ENCODE results near the gene ESRRB. TPM values are rescaled to one million over a fixed set of nuclear protein-coding genes. Genes with fewer than 3 reads are reported as not detected.

ESRRB gene
- 0.05 and 0.25 TPM in 2 replicates for total RNA-seq

DNA sequence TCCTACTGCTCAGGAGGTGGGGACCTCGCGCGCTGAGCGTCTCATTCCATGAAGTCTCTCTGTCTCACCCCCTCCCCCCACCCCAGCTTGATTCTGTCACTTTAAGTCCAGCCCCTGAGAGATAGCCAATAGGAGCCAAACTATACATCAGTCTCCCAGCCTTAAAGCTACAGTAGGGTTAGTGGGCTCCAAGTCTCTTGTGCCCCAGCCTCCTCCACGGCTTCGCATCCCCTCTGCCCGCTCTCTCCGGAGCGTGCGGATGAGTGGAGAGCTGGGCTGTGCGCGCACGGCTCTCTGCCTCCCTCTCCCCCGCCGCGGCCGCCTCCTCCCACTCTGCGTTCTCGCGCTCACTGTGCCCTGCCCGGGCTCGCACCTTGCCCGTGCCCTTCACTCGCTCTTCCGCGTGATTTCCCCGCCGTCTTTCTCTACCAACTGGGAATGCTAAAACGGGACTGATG lies at the start of gene ESRRB:
ESRRB (plus strand) TSS at position 191 of the 458 bp plus-strand sequence; CDS start at position 456, 265 bp downstream.
- intact Hi-C loops (cut with micrococcal nuclease), result no loop called here

DNA sequence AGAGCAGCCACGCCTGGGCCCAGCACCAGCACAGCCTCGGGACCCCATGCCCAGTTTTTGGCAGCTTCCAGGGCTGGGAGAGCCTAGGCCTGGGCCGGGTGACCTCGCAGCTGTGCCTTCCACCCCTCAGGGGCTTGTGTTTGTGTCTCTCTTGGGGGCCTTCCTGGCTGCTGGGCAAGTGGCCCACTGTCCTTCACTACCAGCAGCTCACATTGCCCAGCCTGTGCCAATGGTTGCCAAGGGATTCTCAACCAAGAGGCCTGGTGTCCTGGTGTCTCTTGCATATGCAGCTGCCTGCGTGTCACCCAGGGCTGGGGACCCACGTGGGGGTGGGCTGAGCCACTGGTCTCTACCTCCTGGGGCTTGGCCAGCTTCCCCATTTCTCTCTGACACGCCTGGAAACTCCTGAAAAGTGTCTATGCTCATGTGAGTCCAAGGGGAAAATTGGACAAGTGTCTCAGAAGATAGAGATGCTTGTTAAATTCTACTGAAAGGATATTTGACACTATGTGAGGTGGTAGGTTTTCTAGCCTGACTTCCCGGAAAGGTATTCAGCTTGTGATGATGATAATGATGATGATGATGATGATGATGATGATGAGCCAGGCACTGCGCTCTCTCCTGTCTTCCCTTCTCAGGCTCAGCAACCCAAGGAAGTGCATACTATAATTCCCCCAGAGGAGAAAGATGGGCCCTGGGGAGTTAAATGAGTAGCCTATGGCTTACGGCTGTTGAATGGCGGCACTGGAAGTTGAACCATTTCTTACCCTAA lies 48.8 kb upstream of the ESRRB start:
- intact Hi-C loops (cut with micrococcal nuclease), result no loop called here

DNA sequence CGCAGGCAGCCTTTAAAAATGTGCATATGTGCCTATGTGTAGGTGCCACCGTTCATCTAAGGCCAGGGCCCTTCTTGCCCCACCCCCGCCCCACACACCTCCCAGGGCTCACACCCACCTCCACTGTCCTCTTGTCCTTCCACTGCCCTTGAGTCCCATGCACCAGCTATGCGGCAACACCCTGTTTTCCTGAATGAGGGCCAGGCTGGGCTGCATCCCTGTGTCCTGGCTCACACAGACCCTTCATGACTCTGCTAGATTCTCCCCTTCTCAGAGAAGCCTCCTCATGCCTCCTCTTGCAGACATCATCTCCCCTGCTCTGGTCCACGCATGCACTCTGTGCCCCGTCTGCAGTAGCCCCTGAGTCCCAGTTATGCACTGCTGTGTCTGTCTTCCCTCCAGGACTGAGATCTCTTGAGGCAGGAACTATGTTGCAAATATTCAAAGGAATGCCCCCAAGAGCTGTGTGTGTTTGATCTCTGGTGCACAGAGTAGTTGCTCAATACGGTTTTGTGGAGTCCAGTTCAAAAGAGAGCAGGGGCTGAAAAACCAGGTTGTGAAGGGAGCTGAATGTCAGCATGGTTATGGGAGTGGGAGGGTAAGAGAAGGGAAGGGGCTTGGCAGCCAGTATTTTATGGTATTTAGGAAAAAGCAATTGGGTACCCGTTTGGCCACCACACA lies 47.3 kb upstream of the ESRRB start:
- intact Hi-C loops (cut with micrococcal nuclease), result no loop called here

DNA sequence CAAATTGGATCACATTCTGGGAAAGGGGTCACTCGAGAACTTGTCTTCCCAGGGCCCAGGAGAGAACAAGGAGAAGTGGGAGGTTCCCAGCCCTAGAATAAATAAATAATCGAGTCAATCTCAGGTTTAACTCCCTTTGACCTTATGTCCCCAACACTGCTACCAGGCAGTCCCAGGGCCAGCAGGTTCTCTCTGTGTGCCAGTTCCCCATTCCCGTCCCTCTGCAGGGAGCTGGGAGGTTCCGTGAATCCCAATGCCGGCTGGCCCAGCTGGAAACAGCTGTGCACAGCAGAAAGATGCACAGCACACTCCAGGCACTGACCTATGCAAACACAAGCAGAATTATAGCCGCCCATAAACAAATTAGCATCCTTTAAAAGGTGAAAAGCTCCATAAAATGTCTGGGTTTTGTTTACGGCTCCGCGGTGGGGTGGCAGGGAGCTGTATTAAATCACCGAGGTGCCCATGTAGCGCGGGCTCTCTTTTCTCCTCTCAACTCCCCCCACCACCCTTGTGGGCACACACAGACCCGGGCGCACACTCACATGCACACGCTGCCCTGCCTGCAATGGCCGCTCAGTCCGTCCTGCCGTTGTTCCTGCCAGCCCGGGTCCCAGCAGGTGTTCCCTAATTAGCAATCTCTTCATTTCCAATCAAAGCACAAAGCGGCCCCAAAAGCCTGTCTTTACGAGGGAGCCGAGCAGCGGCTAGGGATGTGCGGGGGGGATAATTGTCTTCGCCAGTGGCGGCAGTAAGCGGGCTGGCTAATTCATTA lies 46.6 kb upstream of the ESRRB start:
- intact Hi-C loops (cut with micrococcal nuclease), result no loop called here

DNA sequence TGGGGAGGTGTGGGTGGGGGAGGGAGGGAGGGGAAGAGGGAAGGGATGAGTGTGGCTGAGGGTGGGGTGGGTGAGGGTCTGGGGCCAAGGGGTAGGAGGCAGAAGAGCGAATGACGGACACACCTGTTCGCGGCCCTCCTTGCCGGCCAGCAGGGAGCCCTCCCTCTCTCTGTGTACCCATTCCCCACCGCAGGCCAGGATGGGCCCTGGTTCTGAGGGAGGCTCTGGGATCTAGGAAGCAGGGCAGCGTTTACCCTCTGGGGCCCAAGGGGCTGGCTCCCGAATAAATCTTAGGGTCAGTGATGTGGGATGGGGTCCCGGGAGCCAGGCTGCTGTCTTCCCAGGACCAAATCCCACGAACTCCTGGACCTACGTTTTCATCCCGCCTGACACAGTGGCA lies 46.0 kb upstream of the ESRRB start:
- intact Hi-C loops (cut with micrococcal nuclease), result no loop called here

DNA sequence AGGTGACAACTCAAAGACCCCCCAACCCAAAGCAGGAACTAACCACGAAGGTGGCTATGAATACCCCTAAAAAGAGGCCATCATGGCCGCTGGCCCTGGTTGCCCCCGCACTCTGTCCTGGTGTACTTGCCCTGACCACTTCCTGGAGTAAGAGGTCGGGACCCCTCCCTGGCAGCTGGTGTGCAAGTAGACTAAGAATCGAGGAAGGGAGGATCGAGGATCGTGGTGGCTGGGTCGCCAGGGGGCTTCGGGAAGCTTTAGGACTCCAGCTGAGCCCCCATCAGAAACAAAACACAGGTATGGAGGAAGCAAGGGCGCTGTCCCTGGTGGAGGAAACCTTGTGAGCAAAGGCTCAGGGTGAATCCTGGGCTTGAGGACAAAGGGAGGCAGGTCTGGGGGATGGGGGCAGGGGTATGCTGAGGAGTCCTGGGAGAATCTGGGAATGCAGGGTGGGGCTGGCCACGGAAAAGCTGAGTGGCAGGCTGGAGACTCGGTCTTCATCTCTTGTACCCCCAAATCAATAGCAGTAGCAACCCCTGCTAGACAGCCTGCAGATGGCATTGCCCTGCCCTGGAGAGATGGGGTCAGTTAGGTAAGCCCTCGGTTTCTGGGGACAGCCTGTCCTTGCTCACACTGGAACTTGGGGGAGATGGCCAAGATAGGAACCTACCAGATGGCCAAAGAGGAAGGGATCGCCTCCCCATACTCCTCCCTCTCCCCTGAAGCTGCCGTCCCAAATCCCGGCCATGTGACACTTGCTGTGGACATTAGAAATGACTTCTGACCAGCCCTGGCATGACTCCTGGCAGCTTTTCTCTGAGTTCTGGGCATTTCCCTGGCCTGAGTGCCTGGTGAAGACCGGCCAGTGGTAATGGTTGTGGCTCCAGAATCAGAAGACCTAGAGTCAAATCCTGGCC lies 45.3 kb upstream of the ESRRB start:
- intact Hi-C loops (cut with micrococcal nuclease), result no loop called here

DNA sequence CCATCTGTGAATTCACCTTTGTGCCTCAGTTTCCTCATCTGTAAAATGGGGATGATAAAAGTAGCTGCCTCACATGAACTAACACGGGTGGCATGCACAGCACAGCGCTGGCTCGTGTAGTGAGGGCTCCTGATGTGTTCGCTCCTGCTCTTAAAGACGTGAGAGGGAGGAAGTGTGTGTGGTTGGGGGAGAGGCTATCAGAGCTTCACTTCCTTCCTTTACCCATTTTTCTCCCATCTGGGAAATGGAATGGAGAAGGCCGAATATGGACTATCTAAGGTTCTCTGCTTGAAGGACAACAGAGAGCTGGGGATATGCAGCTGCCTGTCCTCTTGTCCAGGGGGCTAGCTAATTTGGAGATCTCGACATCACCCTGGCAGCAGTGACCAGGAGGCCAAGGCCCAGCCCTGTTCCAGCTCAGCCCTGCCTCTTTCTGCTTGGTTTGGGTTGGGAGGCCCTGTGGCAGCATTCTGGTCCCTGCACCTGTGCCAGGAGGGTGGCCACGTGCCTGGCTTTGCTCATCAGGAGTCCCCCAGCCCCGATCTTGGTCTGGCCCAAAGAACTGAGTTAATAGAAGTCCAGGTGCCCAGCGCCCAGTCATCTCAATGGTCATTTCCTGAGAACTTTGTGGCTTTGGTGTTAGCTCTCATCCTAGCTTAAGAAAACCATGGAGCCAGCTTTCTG lies 44.5 kb upstream of the ESRRB start:
- intact Hi-C loops (cut with micrococcal nuclease), result no loop called here

DNA sequence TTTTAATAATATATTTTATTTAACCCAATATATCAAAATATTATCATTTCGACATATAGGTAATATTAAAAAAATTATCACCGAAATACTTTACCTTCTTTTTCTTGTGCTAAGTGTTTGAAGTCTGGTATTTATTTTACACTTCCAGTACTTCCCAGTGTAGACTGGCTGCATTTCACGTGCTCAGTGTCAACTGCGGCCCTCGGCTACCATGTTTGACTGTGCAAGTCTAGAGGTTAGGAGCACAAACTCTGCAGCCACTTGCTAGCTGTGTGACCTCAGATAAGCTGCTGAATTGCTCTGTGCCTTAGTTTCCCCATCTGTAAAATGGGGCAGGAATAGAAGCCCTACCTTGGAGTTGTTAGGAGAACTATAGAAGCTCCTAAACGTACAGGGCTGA lies 42.3 kb upstream of the ESRRB start:
- intact Hi-C loops (cut with micrococcal nuclease), result no loop called here

DNA sequence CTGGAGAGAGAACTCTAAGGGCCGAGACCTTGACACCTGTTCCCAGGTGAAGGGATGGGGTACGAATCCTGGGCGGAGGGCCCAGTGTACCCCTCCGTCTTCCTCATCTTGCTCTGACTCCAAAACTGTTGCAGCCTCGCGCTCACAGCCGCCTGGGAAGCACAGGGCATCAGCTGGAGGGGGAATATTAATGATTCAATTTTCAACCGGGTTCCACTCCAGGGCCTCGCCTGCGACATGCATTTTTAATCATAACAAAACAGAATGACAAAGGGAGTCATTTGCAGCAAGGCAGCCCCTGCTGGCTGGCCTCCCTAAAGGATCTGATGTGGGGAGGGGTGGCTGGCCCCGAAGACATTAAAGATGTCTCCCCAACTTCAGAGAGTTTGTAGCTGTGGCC lies 41.6 kb upstream of the ESRRB start:
- intact Hi-C loops (cut with micrococcal nuclease), result no loop called here

DNA sequence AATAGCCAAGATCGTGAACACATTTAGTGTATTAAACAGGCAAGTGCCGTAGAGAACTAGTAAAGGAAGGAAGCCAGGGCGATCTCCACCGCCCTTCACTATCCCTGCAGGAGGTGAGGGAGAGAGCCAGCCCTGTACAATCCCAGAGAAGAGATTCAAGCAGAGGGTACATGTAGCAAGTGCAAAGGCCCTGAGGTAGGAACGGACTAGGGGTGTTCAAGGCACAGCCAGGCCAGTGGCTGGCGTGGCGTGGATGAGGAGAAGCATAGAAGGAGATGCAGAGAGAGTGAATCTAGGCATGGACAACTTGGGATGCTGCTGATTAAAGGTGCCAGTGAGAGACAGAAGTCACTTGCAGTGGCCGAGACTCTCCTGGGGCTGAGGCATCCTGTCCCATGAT lies 39.1 kb upstream of the ESRRB start:
- intact Hi-C loops (cut with micrococcal nuclease), result no loop called here

DNA sequence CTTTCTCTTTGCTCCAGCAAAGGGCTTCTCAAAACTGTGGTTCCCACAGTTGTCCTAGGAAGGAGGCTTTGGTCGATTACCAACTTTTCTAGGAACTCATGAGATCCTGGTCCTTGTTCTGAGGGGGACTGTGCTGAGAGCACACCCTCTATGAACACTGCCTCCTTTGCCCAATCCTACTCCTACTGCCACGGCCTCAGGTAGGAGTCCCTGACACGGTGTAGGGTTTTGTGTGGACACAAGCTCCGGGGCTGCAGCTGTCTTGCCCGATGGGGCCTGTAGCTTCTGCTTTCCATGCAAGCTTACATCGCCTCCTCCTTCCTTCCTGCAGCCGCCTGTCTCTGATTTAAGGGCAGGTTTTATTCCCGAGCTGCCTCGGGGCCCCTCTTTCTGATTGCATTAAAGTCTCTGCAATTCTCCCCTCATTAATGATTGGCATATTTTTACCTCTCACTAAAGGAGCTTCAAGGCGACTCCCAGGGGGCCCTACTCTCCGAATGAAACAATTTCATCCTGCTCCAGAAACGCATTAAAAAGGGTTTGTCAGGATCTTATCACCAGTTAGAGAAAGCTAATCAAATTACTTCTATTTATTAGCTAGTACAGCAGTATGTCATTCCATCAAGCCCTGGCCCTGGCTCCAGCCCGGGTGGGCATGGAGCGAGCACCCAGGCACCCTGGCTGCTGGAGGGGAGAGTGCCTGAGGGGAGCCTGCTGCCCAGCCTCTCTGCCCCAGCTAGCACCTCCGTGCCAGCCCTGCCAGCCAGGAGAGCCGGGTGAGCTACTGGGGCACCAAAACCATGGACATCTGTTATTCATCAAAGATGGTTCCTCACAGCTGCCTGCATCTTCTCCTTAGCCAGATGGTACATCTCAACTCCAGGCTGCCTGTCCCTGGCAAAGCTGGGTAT lies 38.0 kb upstream of the ESRRB start:
- intact Hi-C loops (cut with micrococcal nuclease), result no loop called here

DNA sequence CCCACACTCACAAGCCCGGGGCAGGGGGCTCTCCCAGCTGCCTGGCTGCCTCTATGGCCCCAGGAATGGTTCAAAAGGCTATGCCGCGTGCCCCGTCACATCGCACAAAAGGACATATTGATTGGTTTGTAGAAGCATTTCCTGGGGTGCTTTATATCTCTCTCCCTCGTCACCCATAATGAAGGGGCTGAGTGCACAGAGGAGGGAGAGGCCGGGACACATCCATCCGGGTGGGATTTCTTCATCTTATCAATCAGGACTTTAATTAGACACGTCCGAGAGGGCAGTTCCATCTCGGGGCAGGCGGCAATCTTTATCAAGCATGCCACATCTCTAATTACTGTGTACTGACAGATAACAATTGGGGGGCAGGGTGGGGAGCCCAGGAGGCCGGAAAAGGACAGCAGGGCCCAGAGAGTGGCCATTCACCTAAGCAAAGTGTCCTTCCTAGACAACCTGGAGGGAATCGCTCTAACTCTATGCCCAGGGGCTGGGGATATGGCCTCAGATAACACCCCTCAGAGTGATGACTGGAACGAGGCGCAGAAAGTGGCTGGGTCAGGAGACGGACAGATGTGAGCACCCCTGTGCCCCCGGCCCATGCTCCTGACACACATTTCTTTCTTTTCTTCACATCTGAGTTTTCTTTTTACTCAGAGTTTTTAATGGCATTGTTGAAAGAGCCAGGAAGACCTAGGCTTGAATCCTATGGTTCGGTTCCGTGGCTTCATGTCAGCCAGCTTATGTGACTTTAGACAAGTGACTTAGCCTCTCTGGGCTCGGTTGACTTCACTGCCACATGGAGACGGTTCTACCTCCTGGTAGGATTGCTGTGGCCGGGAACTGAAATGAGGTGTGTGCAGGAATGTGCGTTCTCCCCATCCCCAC lies 36.0 kb upstream of the ESRRB start:
- intact Hi-C loops (cut with micrococcal nuclease), result no loop called here

DNA sequence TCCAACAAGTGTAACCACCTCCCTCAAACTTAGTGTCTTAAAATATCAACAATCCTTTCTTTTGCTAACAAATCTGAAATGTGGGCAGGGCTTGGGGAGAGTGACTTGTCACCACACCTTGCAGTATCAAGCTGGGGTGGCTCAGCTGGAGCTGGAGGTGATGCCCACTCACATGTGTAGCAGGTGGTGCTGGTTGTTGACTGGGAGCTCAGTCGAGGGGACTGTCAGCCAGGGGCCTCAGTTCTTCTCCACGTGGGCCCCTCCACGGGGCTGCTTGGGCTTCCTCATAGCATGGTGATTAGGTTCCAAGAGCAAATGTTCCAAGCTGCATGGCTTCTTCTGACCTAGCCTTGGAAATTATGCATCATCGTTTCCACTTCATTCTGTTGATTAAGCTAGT lies 32.6 kb upstream of the ESRRB start:
- intact Hi-C loops (cut with micrococcal nuclease), result no loop called here

DNA sequence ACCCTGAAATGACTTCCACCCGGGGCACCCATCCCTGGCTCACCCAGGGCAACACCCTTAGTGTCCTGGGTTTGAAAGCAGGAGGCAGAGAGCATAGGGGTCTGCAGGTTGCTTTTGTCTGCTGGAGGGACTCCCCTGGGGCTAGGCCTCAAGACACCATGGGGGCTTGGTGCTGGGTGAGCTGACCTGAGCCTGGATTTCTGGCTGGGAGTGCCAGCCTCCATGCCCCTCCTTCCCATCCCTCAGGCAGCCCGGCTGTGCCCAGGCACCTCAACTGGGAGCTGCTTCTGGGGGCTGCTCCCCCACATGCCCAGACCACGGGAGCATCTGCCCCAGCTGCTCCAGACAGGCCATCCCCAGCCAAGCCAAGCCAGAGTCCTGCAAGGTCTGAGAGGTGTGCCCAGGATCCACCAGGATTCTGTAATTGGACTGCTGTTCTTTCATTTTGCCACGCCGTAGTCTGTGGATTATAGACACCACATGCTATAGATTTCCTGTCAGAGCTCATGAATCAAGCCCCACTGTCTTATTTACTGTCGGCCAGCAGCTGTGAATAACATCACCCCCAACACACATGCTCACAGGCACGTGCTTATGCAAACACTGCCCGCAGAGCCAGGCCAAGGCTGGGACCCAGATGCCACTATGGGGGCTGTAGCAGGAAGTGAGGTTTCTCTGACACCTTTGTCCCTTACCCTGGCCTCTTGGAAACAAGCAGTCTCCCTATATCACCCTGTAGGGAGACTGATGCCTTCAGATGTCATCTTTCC lies 29.4 kb upstream of the ESRRB start:
- intact Hi-C loops (cut with micrococcal nuclease), result no loop called here

DNA sequence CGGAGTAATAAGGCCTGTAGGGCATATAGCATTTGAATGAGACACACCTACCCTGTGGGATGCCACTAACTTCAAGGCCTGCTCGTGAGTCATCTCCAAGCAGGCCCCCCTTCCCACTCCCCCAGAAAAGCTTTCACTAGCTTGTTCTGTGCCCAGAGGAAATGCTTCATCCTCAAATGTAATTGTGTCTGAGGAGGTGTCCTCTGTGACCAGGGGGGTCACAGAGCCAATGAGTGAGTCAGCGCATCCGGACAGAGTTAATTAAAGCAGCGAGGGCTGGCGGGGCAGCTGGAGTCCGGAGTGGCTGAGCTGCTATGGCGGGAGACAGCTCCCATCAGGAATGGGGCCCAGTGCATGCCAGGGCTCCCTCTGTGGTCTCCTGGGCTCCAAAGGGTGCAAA lies 27.0 kb upstream of the ESRRB start:
- intact Hi-C loops (cut with micrococcal nuclease), result no loop called here

DNA sequence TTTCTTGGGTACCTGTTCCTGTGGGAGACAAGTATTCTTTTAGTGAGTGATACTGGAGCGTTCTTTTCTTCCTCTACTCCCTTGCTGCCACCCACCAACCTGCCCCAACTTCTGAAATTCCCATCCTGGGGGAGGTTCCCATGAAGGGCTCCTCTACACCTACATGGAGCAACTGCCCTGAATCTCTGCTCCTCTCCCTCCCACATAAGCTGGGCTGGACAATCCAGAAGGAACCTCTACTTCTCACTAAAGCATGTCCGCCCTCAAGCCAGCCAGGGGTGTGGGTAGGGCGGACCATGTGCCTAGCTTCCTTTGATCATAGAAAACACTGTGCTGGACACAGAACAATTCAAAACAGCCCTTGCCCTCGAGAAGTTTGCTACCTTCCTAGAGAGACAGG lies 25.9 kb upstream of the ESRRB start:
- intact Hi-C loops (cut with micrococcal nuclease), result no loop called here

DNA sequence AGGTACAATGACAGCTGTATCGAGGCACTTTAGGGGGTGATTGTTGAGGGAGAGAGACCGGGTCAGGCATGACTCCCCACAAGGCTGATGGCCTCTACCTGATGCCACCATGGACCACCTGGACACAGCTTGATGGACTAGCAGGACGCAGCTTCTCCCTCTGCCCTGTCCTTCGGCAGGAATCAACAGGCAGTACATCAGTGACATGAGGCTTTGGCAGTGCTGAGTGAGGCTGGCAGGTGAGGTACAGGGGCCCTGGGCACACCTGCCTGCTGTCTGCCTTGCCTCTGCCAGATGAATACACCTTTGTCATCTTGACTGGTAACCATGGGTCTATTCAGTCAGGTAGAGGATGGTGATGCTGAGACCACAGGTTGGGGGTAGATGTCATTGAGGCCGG lies 25.3 kb upstream of the ESRRB start:
- intact Hi-C loops (cut with micrococcal nuclease), result no loop called here

DNA sequence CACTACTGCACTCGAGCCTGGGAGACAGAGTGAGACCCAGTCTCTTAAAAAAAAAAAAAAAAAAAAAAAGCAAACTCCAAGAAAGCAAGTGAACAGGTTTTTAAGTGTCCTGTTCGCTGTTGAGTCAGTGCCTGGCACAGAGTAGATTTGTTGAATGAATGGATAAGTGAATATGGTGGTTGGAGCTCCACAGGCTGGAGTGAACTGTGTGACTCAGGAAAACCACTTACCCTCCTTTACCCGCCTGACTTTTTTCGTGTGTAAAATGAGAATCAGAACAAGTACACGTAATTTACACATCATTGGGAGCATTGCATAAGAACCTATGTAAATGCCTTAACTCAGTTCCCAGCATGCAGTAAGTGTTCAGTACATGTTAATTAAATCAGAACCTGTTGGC lies 24.0 kb upstream of the ESRRB start:
- intact Hi-C loops (cut with micrococcal nuclease), result loop anchor here (1.0 kb wide), 1 partner anchor 302 kb away; no protein-coding TSS in a partner anchor

All from T-helper 2 cell treated with Interferon-gamma antibody and Interleukin-4, amounts not matched to agents 100 ng/mL and 5 ng/mL, for 36 hours (primary cell).